ENCODE measurements around the gene SLC50A1. TPM values are rescaled to one million over a fixed set of nuclear protein-coding genes. Genes with fewer than 3 reads are reported as not detected.
"Not testable (repeated sequence)": the region's sequence is repeated elsewhere in the genome, so short reads cannot be mapped to it uniquely, and the experiment has no call there.

Gene SLC50A1
- total RNA-seq, 1 experiment from 2014 or later, result 38.4 TPM

DNA sequence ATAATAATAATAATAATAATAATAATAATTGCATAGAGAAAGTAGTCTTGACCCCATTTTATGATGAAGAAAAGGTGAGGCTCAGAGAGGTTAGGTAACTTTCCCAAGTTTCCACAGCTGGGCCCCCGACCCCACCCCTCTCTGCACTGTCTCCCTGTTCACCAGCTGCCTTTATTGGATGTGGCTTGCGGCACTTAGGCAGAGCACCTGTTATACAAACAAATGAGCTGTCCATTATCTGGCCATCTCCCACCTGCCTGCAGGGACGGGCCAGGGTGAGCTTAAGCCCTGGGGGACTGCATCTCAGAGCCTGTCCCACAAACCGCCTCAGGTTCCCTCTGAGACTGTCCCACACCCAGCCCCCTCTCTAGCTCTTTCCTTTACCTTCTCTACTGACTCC lies 18.0 kb upstream of the SLC50A1 start:
- ChIA-PET CTCF (interaction anchor here (0.9 to 1.2 kb wide), 4 partner anchors 8 to 55 kb away, joined by 4 to 7 read pairs (median 4); partner anchors contain the start of gene KRTCAP2), POLR2A (no interaction called here)
- Mint-ChIP-seq H3K4me1 (ENCODE audit: low read depth, unreplicated experiment) (peaks cover 13% of the 10 kb centered on the region), H3K36me3 (ENCODE audit: insufficient read depth, unreplicated experiment) (no peaks in the 10 kb centered on the region), H3K27ac (ENCODE audit: unreplicated experiment) (no peak overlapping the region), H3K4me3 (ENCODE audit: unreplicated experiment) (no peak overlapping the region), H3K27me3 (ENCODE audit: insufficient read depth, unreplicated experiment) (no peaks in the 10 kb centered on the region), H3K9me3 (ENCODE audit: unreplicated experiment) (no peaks in the 10 kb centered on the region)
- no TSS peak for BruUV-seq (replicated peaks)
- intact Hi-C loops (cut with micrococcal nuclease; ENCODE audit: unreplicated experiment), result no loop called here
- H3K4me1 ChIP-seq, result peaks cover 22% of the 10 kb centered on the region
- TF ChIP-seq, protein P1, sequence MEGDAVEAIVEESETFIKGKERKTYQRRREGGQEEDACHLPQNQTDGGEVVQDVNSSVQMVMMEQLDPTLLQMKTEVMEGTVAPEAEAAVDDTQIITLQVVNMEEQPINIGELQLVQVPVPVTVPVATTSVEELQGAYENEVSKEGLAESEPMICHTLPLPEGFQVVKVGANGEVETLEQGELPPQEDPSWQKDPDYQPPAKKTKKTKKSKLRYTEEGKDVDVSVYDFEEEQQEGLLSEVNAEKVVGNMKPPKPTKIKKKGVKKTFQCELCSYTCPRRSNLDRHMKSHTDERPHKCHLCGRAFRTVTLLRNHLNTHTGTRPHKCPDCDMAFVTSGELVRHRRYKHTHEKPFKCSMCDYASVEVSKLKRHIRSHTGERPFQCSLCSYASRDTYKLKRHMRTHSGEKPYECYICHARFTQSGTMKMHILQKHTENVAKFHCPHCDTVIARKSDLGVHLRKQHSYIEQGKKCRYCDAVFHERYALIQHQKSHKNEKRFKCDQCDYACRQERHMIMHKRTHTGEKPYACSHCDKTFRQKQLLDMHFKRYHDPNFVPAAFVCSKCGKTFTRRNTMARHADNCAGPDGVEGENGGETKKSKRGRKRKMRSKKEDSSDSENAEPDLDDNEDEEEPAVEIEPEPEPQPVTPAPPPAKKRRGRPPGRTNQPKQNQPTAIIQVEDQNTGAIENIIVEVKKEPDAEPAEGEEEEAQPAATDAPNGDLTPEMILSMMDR (IDR thresholded peaks at IDR 0.05; ENCODE audit: insufficient read depth in 1 of 2, low read depth in 1 of 2, low read length in 1 of 2, severe bottlenecking in 1 of 2, unreplicated experiment in 1 of 2), result no peak
- peak in 1 of 2 experiments; percentile 71 for DNase-seq
- H3K36me3 ChIP-seq (ENCODE audit: control insufficient read depth, insufficient read depth, low read length), result no peaks in the 10 kb centered on the region
- H3K9me3 ChIP-seq, result no peaks in the 10 kb centered on the region
- no peaks in the 10 kb centered on the region for H3K27me3 ChIP-seq (replicated peaks; ENCODE audit: control insufficient read depth, insufficient read depth, low read length)
- no peak overlapping the region for H3K4me3 ChIP-seq (ENCODE audit: low read depth, low read length)

DNA sequence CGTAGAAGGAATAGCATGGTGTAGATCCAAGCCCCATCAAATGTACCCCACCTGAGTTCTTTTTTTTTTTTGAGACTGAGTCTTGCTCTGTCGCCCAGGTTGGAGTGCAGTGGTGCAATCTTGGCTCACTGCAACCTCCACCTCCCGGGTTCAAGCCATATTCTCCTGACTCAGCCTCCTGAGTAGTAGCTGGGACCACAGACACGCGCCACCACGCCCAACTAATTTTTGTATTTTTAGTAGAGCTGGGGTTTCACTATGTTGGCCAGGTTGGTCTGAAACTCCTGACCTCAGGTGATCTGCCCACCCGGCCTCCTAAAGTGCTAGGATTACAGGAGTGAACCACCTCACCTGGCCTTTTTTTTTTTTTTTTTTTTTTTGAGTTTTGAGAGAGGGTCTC lies 17.6 kb upstream of the SLC50A1 start:
- H3K36me3 Mint-ChIP-seq (ENCODE audit: insufficient read depth, unreplicated experiment); POLR2A ChIA-PET; H3K4me3 Mint-ChIP-seq (ENCODE audit: unreplicated experiment); H3K4me3 ChIP-seq (ENCODE audit: low read depth, low read length); H3K27ac Mint-ChIP-seq (ENCODE audit: unreplicated experiment); BruUV-seq (replicated peaks); intact Hi-C loops (cut with micrococcal nuclease; ENCODE audit: unreplicated experiment); H3K27me3 Mint-ChIP-seq (ENCODE audit: insufficient read depth, unreplicated experiment); H3K9me3 ChIP-seq; H3K27me3 ChIP-seq (replicated peaks; ENCODE audit: control insufficient read depth, insufficient read depth, low read length); H3K36me3 ChIP-seq (ENCODE audit: control insufficient read depth, insufficient read depth, low read length); DNase-seq; H3K9me3 Mint-ChIP-seq (ENCODE audit: unreplicated experiment): not testable (repeated sequence)
- peaks cover 13% of the 10 kb centered on the region for H3K4me1 Mint-ChIP-seq (ENCODE audit: low read depth, unreplicated experiment)
- CTCF ChIA-PET, result interaction anchor here (0.9 to 1.2 kb wide), 3 partner anchors 8 to 55 kb away, joined by 4 to 7 read pairs (median 4); partner anchors contain the start of gene KRTCAP2
- peaks cover 22% of the 10 kb centered on the region for H3K4me1 ChIP-seq

DNA sequence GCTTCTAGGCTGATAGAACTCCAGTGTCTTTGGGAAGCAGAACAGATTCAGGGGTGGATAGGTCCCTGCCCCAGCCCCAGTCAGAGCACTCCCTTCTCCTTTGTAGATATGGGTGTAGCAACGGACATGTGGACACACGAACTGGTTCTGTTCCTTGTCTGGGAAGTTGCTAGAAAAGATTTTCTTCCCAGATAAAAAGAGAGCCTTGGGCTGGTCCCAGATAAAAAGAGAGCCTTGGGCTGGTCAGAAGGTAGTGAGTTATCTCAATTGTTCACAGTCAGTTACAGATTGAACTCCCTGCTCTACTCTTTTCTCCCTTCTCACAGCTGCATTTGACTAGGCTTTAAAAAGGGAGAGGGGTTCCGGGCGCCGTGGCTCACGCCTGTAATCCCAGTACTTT lies 15.4 kb upstream of the SLC50A1 start:
- POLR2A ChIA-PET, result interaction anchor here (0.8 to 1.5 kb wide), 2 partner anchors 9 to 16 kb away, joined by 3 read pairs; no protein-coding TSS in a partner anchor
- H3K27me3 Mint-ChIP-seq (ENCODE audit: insufficient read depth, unreplicated experiment), result no peaks in the 10 kb centered on the region

More for the DNA sequence above, 15.4 kb upstream of the SLC50A1 start:
- Histone ChIP-seq H3K4me3 (ENCODE audit: low read depth, low read length) (no peak overlapping the region), H3K4me1 (peaks cover 40% of the 10 kb centered on the region), H3K36me3 (ENCODE audit: control insufficient read depth, insufficient read depth, low read length) (no peaks in the 10 kb centered on the region), H3K9me3 (no peaks in the 10 kb centered on the region), H3K27me3 (replicated peaks; ENCODE audit: control insufficient read depth, insufficient read depth, low read length) (no peaks in the 10 kb centered on the region)
- no peaks in the 10 kb centered on the region for H3K9me3 Mint-ChIP-seq (ENCODE audit: unreplicated experiment)
- CTCF ChIA-PET, result interaction anchor here (1.2 to 1.4 kb wide), 2 partner anchors 29 to 53 kb away, joined by 3 to 4 read pairs; partner anchors contain the start of gene KRTCAP2
- intact Hi-C loops (cut with micrococcal nuclease; ENCODE audit: unreplicated experiment), result no loop called here
- peak; percentile 44 to 62 for DNase-seq
- H3K27ac Mint-ChIP-seq (ENCODE audit: unreplicated experiment), result no peak overlapping the region
- TF ChIP-seq, protein P1 (IDR thresholded peaks at IDR 0.05; ENCODE audit: insufficient read depth in 1 of 2, low read depth in 1 of 2, low read length in 1 of 2, severe bottlenecking in 1 of 2, unreplicated experiment in 1 of 2), result no peak
- no TSS peak for BruUV-seq (replicated peaks)
- H3K4me1 Mint-ChIP-seq (ENCODE audit: low read depth, unreplicated experiment), result peaks cover 27% of the 10 kb centered on the region
- H3K4me3 Mint-ChIP-seq (ENCODE audit: unreplicated experiment), result no peak overlapping the region
- no peaks in the 10 kb centered on the region for H3K36me3 Mint-ChIP-seq (ENCODE audit: insufficient read depth, unreplicated experiment)

All from Caco-2 (cell line).